IMR-90 (cell line): ENCODE measurements around the gene AMPD3. TPM values are rescaled to one million over a fixed set of nuclear protein-coding genes. Genes with fewer than 3 reads are reported as not detected.

Experiments used
- ATAC-seq: fragments of 200-7000 bp; cut with Tn5 transposase; 2 replicates; pipeline ENCODE4 v1.9.1; 2020; ENCODE audit warnings: low read depth, mild to moderate bottlenecking, moderate library complexity
- BruUV-seq: library from RNA; stranded (reverse); fragments of 400-500 nt; replicated peaks from 2 replicates; lab custom pipeline; 2021; lab: Mats Ljungman, UMichigan
- CTCF ChIA-PET: fragments of 300-600 bp; formaldehyde crosslinking; extraction: SDS; loops from one replicate; lab custom pipeline; 2021; ENCODE audit warnings: antibody characterized with exemption; lab: Yijun Ruan, JAX
- POLR2A ChIA-PET: fragments of 300-600 bp; sonication (Branson Sonifier 250); formaldehyde crosslinking; loops from one replicate; lab custom pipeline; 2022; ENCODE audit warnings: antibody characterized with exemption; ENCODE audit not compliant: unreplicated experiment; lab: Charles Lee
- DNase-seq: peaks from one replicate; pipeline ENCODE4 v3.0.0; 2013
- H2AFZ ChIP-seq: replicated peaks from 2 replicates; pipeline ENCODE3; 2013; ENCODE audit warnings: low read length, mild to moderate bottlenecking; ENCODE audit not compliant: poor library complexity
- H2AK5ac ChIP-seq: 2 replicates; pipeline ENCODE4 v1.6.1; 2013; ENCODE audit warnings: low read depth, low read length, inconsistent platforms
- H2AK9ac ChIP-seq: replicated peaks from 2 replicates; pipeline ENCODE3; 2013; ENCODE audit warnings: mild to moderate bottlenecking, low read depth, low read length, moderate library complexity; ENCODE audit not compliant: poor library complexity
- H2BK120ac ChIP-seq: 2 replicates; pipeline ENCODE4 v1.6.1; 2013; ENCODE audit warnings: low read depth, low read length, inconsistent platforms
- H2BK15ac ChIP-seq: 3 replicates; pipeline ENCODE4 v1.6.1; 2013; ENCODE audit warnings: low read depth, low read length, inconsistent platforms
- H2BK20ac ChIP-seq: 2 replicates; pipeline ENCODE4 v1.6.1; 2013; ENCODE audit warnings: low read depth, mild to moderate bottlenecking, inconsistent platforms, low read length, moderate library complexity
- H2BK5ac ChIP-seq: 2 replicates; pipeline ENCODE4 v1.6.1; 2013; ENCODE audit warnings: mild to moderate bottlenecking, low read depth, low read length, inconsistent platforms; ENCODE audit not compliant: poor library complexity, severe bottlenecking
- H3K14ac ChIP-seq: replicated peaks from 2 replicates; pipeline ENCODE4 v1.6.1; 2013; ENCODE audit warnings: low read depth, low read length, inconsistent platforms
- H3K18ac ChIP-seq: 2 replicates; pipeline ENCODE4 v1.6.1; 2013; ENCODE audit warnings: low read depth, low read length, control low read depth
- H3K23ac ChIP-seq: 2 replicates; pipeline ENCODE4 v1.6.1; 2013; ENCODE audit warnings: low read depth, low read length, inconsistent platforms
- H3K27ac ChIP-seq: 2 replicates; pipeline ENCODE4 v1.5.1; 2013; ENCODE audit warnings: mild to moderate bottlenecking, control low read depth, low read length; ENCODE audit not compliant: insufficient read depth
- H3K27me3 ChIP-seq: 2 replicates; pipeline ENCODE4 v1.6.1; 2013; ENCODE audit warnings: low read length; ENCODE audit not compliant: control insufficient read depth, insufficient read depth
- H3K36me3 ChIP-seq: 2 replicates; pipeline ENCODE4 v1.6.1; 2013; ENCODE audit warnings: low read length, mixed read lengths; ENCODE audit not compliant: control insufficient read depth, insufficient read depth
- H3K4ac ChIP-seq: 2 replicates; pipeline ENCODE4 v1.6.1; 2013; ENCODE audit warnings: low read depth, low read length, inconsistent platforms
- H3K4me1 ChIP-seq: 2 replicates; pipeline ENCODE4 v1.6.1; 2013; ENCODE audit warnings: low read length, mixed read lengths; ENCODE audit not compliant: control insufficient read depth, insufficient read depth
- H3K4me2 ChIP-seq: 2 replicates; pipeline ENCODE4 v1.6.1; 2013; ENCODE audit warnings: low read depth, mild to moderate bottlenecking, control low read depth, low read length, moderate library complexity
- H3K4me3 ChIP-seq: 2 replicates; pipeline ENCODE4 v1.5.1; 2013; ENCODE audit warnings: low read depth, mild to moderate bottlenecking, control low read depth, low read length, moderate library complexity; ENCODE audit not compliant: insufficient read depth
- H3K56ac ChIP-seq: 2 replicates; pipeline ENCODE4 v1.6.1; 2013; ENCODE audit warnings: low read length, inconsistent platforms; ENCODE audit not compliant: insufficient read depth; ENCODE audit errors: extremely low read depth
- H3K79me1 ChIP-seq, 2 experiments: 2 replicates each; pipeline ENCODE4 v1.6.1; 2013; ENCODE audit warnings: low read length in 2 of 2, inconsistent platforms in 1 of 2, low read depth in 1 of 2
- H3K9ac ChIP-seq: 2 replicates; pipeline ENCODE4 v1.6.1; 2013; ENCODE audit warnings: low read depth, low read length, control low read depth
- H3K9me1 ChIP-seq: 2 replicates; pipeline ENCODE4 v1.6.1; 2013; ENCODE audit warnings: low read length, inconsistent platforms; ENCODE audit not compliant: insufficient read depth
- H3K9me3 ChIP-seq: 2 replicates; pipeline ENCODE4 v1.6.1; 2013; ENCODE audit warnings: low read length; ENCODE audit not compliant: control insufficient read depth, insufficient read depth
- H4K20me1 ChIP-seq: 2 replicates; pipeline ENCODE4 v1.6.1; 2013; ENCODE audit warnings: low read length, inconsistent platforms; ENCODE audit not compliant: insufficient read depth
- H4K5ac ChIP-seq: 2 replicates; pipeline ENCODE4 v1.6.1; 2013; ENCODE audit warnings: mild to moderate bottlenecking, low read depth, low read length, control low read depth
- H4K8ac ChIP-seq, 2 experiments: 2 replicates each; pipeline ENCODE4 v1.6.1; 2013; ENCODE audit warnings: low read depth in 2 of 2, low read length in 2 of 2, control low read depth in 1 of 2, inconsistent platforms in 1 of 2
- H4K91ac ChIP-seq: 2 replicates; pipeline ENCODE4 v1.6.1; 2013; ENCODE audit warnings: low read depth, low read length, inconsistent platforms; ENCODE audit not compliant: insufficient read depth
- CEBPB ChIP-seq: IDR thresholded peaks from 2 replicates; pipeline ENCODE4 v1.6.1; 2012; ENCODE audit warnings: low read depth, low read length, improper control_type of control experiment
- CHD1 ChIP-seq: IDR thresholded peaks from 2 replicates; pipeline ENCODE4 v1.6.1; 2012; ENCODE audit warnings: low read depth, low read length, improper control_type of control experiment
- MAFK ChIP-seq: IDR thresholded peaks from 2 replicates; pipeline ENCODE4 v1.6.1; 2012; ENCODE audit warnings: low read depth, low read length, improper control_type of control experiment
- MAZ ChIP-seq: IDR thresholded peaks from 2 replicates; pipeline ENCODE4 v1.6.1; 2012; ENCODE audit warnings: low read depth, mild to moderate bottlenecking, low read length, improper control_type of control experiment, moderate library complexity, borderline replicate concordance
- MXI1 ChIP-seq: IDR thresholded peaks from 2 replicates; pipeline ENCODE4 v1.6.1; 2012; ENCODE audit warnings: low read depth, mild to moderate bottlenecking, low read length, moderate library complexity, borderline replicate concordance
- POLR2A ChIP-seq: IDR thresholded peaks from 2 replicates; pipeline ENCODE4 v1.6.1; 2012; ENCODE audit warnings: mild to moderate bottlenecking, low read depth, low read length
- RAD21 ChIP-seq: IDR thresholded peaks from 2 replicates; pipeline ENCODE4 v1.6.1; 2012; ENCODE audit warnings: low read length, improper control_type of control experiment
- RCOR1 ChIP-seq: IDR thresholded peaks from 2 replicates; pipeline ENCODE4 v1.6.1; 2012; ENCODE audit warnings: mild to moderate bottlenecking, low read length, improper control_type of control experiment; ENCODE audit not compliant: insufficient replicate concordance
- RFX5 ChIP-seq: IDR thresholded peaks from 2 replicates; pipeline ENCODE4 v1.8.0; 2012; ENCODE audit warnings: low read depth, mild to moderate bottlenecking, low read length, moderate library complexity
- SMC3 ChIP-seq: fragments of 150-350 bp; IDR thresholded peaks from 2 replicates; pipeline ENCODE4 v1.6.1; 2016; ENCODE audit warnings: low read depth, mild to moderate bottlenecking, antibody characterized with exemption, low read length, moderate library complexity
- WGBS, 2 experiments: methylation state at CpG; one replicate each; pipeline versions ENCODE4 v1.1.5 to v1.1.7; 2013; ENCODE audit warnings: missing lambda C conversion rate in 2 of 2; ENCODE audit not compliant: insufficient read length in 1 of 2; ENCODE audit errors: extremely low coverage in 2 of 2; 5-methylcytosine and 5-hydroxymethylcytosine counted together
- dilution Hi-C: fragments of 300-500 bp; cut with HindIII; formaldehyde crosslinking; loops from one replicate; pipeline ENCODE4 v1.14.3; 2018; ENCODE audit warnings: low sequenced_read_pairs; ENCODE audit not compliant: unreplicated experiment
- in situ Hi-C: fragments of 300-500 bp; cut with MboI; formaldehyde crosslinking; loops from 3 replicates; pipeline ENCODE4 v1.14.3; 2019; ENCODE audit warnings: low sequenced_read_pairs, inconsistent platforms, mixed read lengths
- intact Hi-C: fragments of 100-400 bp; cut with micrococcal nuclease; formaldehyde crosslinking; loops from 2 replicates; pipeline ENCODE4 v1.10.0; 2022
- polyA plus RNA-seq, 3 experiments: library from polyadenylated mRNA; depleted of rRNA; stranded (reverse); fragments of >200 nt; gene quantifications; 2 replicates each; pipeline ENCODE4 v1.2.3, GENCODE V29; 2012; ENCODE audit warnings: low replicate concordance in 1 of 3
- total RNA-seq: library from RNA; depleted of rRNA; stranded (reverse); fragments of >200 nt; gene quantifications from 2 replicates; pipeline ENCODE4 v1.2.3, GENCODE V29; 2012
- TF ChIP-seq, protein P1 (sequence below): fragments of 150-350 bp; IDR thresholded peaks from 2 replicates; pipeline ENCODE4 v1.6.1; 2016; ENCODE audit warnings: low read depth, mild to moderate bottlenecking, low read length, moderate library complexity, borderline replicate concordance
- TF ChIP-seq, protein P2 (sequence below): conservative IDR thresholded peaks from 2 replicates; pipeline ENCODE4 v1.5.1; 2012; ENCODE audit warnings: mild to moderate bottlenecking, low read depth, low read length, improper control_type of control experiment

The AMPD3 gene
- total and polyA plus RNA-seq, 2 of the 4 experiments (the other 2 are of a cell fraction), result 8.6 to 12.1 TPM

DNA sequence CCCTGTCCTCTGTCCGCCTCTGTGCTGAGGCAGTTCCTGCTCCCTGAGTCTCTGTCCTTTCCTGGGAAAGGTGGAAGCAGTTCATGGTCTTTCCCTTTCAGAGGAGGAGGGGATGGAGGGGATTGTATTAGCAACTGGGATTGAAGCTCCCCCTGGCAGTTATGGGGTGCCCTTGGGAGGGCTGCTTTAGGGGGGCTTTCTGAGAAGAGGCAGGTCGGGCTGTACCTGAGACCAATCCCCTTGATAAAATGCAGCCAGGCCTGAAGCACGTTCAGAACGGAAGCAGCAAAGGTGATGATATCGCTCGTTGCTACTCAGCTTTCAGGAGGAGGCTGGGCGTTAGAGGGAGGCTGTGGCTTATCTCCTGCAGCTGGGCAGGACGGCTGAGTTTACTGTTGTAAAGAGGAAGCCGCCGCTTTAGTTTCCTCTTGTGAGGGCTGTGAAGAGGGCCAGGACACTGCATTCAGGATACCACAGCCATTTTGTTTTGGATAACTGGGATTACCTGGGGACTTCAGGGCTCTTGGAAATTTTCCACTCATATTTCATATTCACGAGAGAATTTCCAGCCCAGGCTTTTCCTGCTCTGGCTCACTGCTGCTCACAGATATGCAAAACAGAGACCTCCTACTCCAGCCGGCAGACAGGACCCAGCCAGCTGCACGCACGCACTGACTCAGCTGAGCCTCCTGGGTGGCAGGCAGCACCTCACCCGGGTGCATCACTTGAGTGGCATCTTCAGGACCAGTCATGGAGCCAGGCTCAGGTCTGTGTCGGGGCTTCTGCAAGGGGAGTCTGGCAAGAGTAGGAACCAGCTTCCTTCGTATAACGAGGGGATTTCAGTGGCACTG is 798 bp downstream of the AMPD3 start (continued):
- no peak for TF ChIP-seq MAZ
- TF ChIP-seq RFX5, result no peak
- TF ChIP-seq SMC3, result no peak

DNA sequence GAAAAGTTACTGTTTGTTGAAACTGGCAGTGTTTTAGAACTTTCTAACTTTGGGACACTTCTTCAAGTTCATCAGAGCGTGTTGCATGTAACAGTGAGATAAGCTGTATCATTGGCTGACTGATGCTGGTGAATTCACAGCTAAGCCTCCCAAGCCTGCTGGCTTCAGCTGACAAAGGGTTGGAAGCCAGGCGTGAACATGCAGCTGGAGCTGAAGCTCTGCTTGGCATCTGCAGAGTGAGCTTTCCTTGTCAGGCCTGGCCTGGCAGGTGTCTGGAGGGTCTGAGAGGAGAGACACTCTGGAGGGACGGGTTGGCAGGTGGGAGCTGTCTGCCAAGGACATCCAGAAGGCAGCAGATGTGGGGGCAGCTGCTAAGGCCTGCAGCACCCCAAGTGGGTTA is 1.5 kb downstream of the AMPD3 start:
- H3K4me2 ChIP-seq, result peak overlapping the region; percentile 87
- H3K18ac ChIP-seq, result peak overlapping the region; percentile 54
- peak overlapping the region; percentile 97 for H3K14ac ChIP-seq
- peak overlapping the region; percentile 29; the same call in 1 of the 3 replicates for H2BK15ac ChIP-seq
- H2AK9ac ChIP-seq, result peak overlapping the region; percentile 99
- BruUV-seq, result no TSS peak
- H4K20me1 ChIP-seq, result peaks cover 22% of the 10 kb centered on the region
- peak overlapping the region; percentile 99 for H2BK120ac ChIP-seq
- H3K27ac ChIP-seq, result peak overlapping the region; percentile 89
- 59% methylated on average over 2 of the region's 3 CpGs; no CpG with 5 or more reads in 1 of the 2 experiments for WGBS, 2 experiments
- H2AK5ac ChIP-seq, result peak overlapping the region; percentile 78
- H3K36me3 ChIP-seq, result peaks cover 4% of the 10 kb centered on the region; the same call in 1 of the 2 replicates
- peaks cover 13% of the 10 kb centered on the region for H3K9me1 ChIP-seq
- H3K4me1 ChIP-seq, result peaks cover 23% of the 10 kb centered on the region
- ATAC-seq (no peak), DNase-seq (no peak)
- H3K4ac ChIP-seq, result peak overlapping the region; percentile 97
- dilution Hi-C loops (no loop called here), in situ Hi-C loops (no loop called here), intact Hi-C loops (no loop called here)
- no peaks in the 10 kb centered on the region for H3K9me3 ChIP-seq
- H3K79me1 ChIP-seq, result peaks cover 18 to 54% of the 10 kb centered on the region in 2 experiments
- H4K5ac ChIP-seq, result peak overlapping the region; percentile 28
- peak overlapping the region; percentile 98 for H4K91ac ChIP-seq
- peak overlapping the region; percentile 46; the same call in 1 of the 2 replicates for H3K56ac ChIP-seq
- H3K9ac ChIP-seq, result peak overlapping the region; percentile 76
- peak overlapping the region; percentile 49 for H3K4me3 ChIP-seq
- peak overlapping the region in 1 of 2 experiments; percentile 92; a peak in 3 of 4 replicates for H4K8ac ChIP-seq
- ChIA-PET CTCF (interaction anchor here (0.6 kb wide), 1 partner anchor 12 kb away, joined by 5 read pairs; no protein-coding TSS in a partner anchor), POLR2A (interaction anchor here (0.6 kb wide), 1 partner anchor 21 kb away, joined by 10 read pairs; no protein-coding TSS in a partner anchor)
- no peaks in the 10 kb centered on the region; the same call in 1 of the 2 replicates for H3K27me3 ChIP-seq
- peak overlapping the region; percentile 92 for H3K23ac ChIP-seq
- peak overlapping the region; percentile 35 for H2BK20ac ChIP-seq
- peak overlapping the region; percentile 94 for H2AFZ ChIP-seq
- H2BK5ac ChIP-seq, result peak overlapping the region; percentile 96
- TF ChIP-seq CEBPB (no peak), MAFK (no peak), CHD1 (no peak), MXI1 (no peak), SMC3 (no peak), RAD21 (no peak), POLR2A (no peak), RCOR1 (no peak), RFX5 (no peak)
- TF ChIP-seq, protein P1, sequence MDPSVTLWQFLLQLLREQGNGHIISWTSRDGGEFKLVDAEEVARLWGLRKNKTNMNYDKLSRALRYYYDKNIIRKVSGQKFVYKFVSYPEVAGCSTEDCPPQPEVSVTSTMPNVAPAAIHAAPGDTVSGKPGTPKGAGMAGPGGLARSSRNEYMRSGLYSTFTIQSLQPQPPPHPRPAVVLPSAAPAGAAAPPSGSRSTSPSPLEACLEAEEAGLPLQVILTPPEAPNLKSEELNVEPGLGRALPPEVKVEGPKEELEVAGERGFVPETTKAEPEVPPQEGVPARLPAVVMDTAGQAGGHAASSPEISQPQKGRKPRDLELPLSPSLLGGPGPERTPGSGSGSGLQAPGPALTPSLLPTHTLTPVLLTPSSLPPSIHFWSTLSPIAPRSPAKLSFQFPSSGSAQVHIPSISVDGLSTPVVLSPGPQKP, result no peak
- TF ChIP-seq, protein P2, sequence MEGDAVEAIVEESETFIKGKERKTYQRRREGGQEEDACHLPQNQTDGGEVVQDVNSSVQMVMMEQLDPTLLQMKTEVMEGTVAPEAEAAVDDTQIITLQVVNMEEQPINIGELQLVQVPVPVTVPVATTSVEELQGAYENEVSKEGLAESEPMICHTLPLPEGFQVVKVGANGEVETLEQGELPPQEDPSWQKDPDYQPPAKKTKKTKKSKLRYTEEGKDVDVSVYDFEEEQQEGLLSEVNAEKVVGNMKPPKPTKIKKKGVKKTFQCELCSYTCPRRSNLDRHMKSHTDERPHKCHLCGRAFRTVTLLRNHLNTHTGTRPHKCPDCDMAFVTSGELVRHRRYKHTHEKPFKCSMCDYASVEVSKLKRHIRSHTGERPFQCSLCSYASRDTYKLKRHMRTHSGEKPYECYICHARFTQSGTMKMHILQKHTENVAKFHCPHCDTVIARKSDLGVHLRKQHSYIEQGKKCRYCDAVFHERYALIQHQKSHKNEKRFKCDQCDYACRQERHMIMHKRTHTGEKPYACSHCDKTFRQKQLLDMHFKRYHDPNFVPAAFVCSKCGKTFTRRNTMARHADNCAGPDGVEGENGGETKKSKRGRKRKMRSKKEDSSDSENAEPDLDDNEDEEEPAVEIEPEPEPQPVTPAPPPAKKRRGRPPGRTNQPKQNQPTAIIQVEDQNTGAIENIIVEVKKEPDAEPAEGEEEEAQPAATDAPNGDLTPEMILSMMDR, result no peak
